ENCODE data around the gene MAP2K2. TPM values are rescaled to one million over a fixed set of nuclear protein-coding genes. Genes with fewer than 3 reads are reported as not detected.

The MAP2K2 gene
- total RNA-seq (2013) = 104 TPM
- polyA plus RNA-seq = 10 to 100 TPM; 30.5 to 94.5 (median 40.2) TPM
- polyA minus RNA-seq = 69.4 and 131 TPM in 2 replicates
- total RNA-seq = 21.8 to 68.7 (median 47.9) reads per million in 11 experiments

- Mint-ChIP-seq H3K9me3 (no peaks in the 10 kb centered on the region), H3K36me3 (peaks cover 8 to 11% of the 10 kb centered on the region in 2 donors), H3K27me3 (ENCODE audit: low read depth in 3 of 3) (peaks cover 0 to 3% (median 0%) of the 10 kb centered on the region in 3 donors), H3K27ac (peak within 1 kb of the TSS in 6 of 7 donors; percentile 60 to 94 (median 86)), H3K4me3 (peak within 1 kb of the TSS; percentile 89 to 90), H3K4me1 (peaks cover 17% of the 10 kb centered on the region)
- Histone ChIP-seq H3K79me2 (ENCODE audit: insufficient read depth, low read length) (peaks cover 44% of the 10 kb centered on the region), H3K27ac (ENCODE audit: low read depth in 1 of 2, low read length in 2 of 2) (peak within 1 kb of the TSS in 1 of 2 donors; percentile 75), H3K4me1 (ENCODE audit: control insufficient read depth in 1 of 2, insufficient read depth in 2 of 2, low read length in 2 of 2) (peaks cover 17 to 19% of the 10 kb centered on the region in 2 donors), H3K9ac (ENCODE audit: insufficient read depth, low read length, poor library complexity, severe bottlenecking) (peak within 1 kb of the TSS; percentile 93), H3K4me3 (replicated peaks in 1 of 3; ENCODE audit: low read depth in 2 of 3, low read length in 3 of 3) (peak within 1 kb of the TSS; percentile 59 to 95 (median 81)), H3K36me3 (replicated peaks in 1 of 2; ENCODE audit: control insufficient read depth in 1 of 2, insufficient read depth in 2 of 2, low read length in 2 of 2) (peaks cover 6 to 18% of the 10 kb centered on the region in 2 donors), H4K20me1 (ENCODE audit: insufficient read depth, low read length) (peaks cover 41% of the 10 kb centered on the region), H3K4me2 (replicated peaks; ENCODE audit: extremely low read depth, low read length, poor library complexity, severe bottlenecking) (peak within 1 kb of the TSS; percentile 91), H2AFZ (ENCODE audit: insufficient read depth, low read depth, low read length, poor library complexity, severe bottlenecking) (peak within 1 kb of the TSS; percentile 94), H3K9me3 (replicated peaks in 1 of 2; ENCODE audit: control insufficient read depth in 1 of 2, insufficient read depth in 1 of 2, low read length in 2 of 2) (no peaks in the 10 kb centered on the region), H3K27me3 (ENCODE audit: control insufficient read depth in 2 of 2, insufficient read depth in 2 of 2, low read length in 2 of 2) (no peaks in the 10 kb centered on the region)
- peak; percentile 91 to 94 (median 93) for DNase-seq
- WGBS (ENCODE audit: insufficient coverage) = under 1% methylated on average over 90 of the region's 102 CpGs
- intact Hi-C loops (cut with micrococcal nuclease) = loop anchor here (5.0 to 10.0 kb wide), 2 partner anchors 57 to 119 kb away; partner anchors contain the start of genes PIAS4 (in 1 of the 2) and ZBTB7A (in 1 of the 2)
- TF ChIP-seq, protein P1, sequence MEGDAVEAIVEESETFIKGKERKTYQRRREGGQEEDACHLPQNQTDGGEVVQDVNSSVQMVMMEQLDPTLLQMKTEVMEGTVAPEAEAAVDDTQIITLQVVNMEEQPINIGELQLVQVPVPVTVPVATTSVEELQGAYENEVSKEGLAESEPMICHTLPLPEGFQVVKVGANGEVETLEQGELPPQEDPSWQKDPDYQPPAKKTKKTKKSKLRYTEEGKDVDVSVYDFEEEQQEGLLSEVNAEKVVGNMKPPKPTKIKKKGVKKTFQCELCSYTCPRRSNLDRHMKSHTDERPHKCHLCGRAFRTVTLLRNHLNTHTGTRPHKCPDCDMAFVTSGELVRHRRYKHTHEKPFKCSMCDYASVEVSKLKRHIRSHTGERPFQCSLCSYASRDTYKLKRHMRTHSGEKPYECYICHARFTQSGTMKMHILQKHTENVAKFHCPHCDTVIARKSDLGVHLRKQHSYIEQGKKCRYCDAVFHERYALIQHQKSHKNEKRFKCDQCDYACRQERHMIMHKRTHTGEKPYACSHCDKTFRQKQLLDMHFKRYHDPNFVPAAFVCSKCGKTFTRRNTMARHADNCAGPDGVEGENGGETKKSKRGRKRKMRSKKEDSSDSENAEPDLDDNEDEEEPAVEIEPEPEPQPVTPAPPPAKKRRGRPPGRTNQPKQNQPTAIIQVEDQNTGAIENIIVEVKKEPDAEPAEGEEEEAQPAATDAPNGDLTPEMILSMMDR (IDR thresholded peaks at IDR 0.05) = no peak
These were observed at the start of gene MAP2K2 for GRCh38 chr19:4123615-4124568. TSS of gene MAP2K2 (minus strand) at chr19:4124122. CDS start at chr19:4123875, 247 bp downstream.

GRCh38 chr19:4172861-4173473 lies 49.0 kb upstream of the MAP2K2 start:
- peak in 1 of 3 donors; percentile 2 for DNase-seq
- WGBS (ENCODE audit: insufficient coverage) = 8% methylated on average over 35 of the region's 45 CpGs
- no peak overlapping the region for H3K27ac ChIP-seq (ENCODE audit: low read depth in 1 of 2, low read length in 2 of 2)
- peak overlapping the region in 1 of 2 donors; percentile 55 for H3K4me3 Mint-ChIP-seq
- H3K9me3 Mint-ChIP-seq = no peaks in the 10 kb centered on the region
- peaks cover 14 to 29% of the 10 kb centered on the region in 2 donors for H3K36me3 Mint-ChIP-seq
- H2AFZ ChIP-seq (ENCODE audit: insufficient read depth, low read depth, low read length, poor library complexity, severe bottlenecking) = no peak overlapping the region
- peaks cover 9 to 27% (median 21%) of the 10 kb centered on the region in 3 donors for H3K27me3 Mint-ChIP-seq (ENCODE audit: low read depth in 3 of 3)
- H3K36me3 ChIP-seq (replicated peaks in 1 of 2; ENCODE audit: control insufficient read depth in 1 of 2, insufficient read depth in 2 of 2, low read length in 2 of 2) = peaks cover 20 to 26% of the 10 kb centered on the region in 2 donors
- H3K9ac ChIP-seq (ENCODE audit: insufficient read depth, low read length, poor library complexity, severe bottlenecking) = no peak overlapping the region
- H3K4me3 ChIP-seq (replicated peaks in 1 of 3; ENCODE audit: low read depth in 2 of 3, low read length in 3 of 3) = no peak overlapping the region
- H3K4me2 ChIP-seq (replicated peaks; ENCODE audit: extremely low read depth, low read length, poor library complexity, severe bottlenecking) = no peak overlapping the region
- H3K27me3 ChIP-seq (ENCODE audit: control insufficient read depth in 2 of 2, insufficient read depth in 2 of 2, low read length in 2 of 2) = peaks cover 0 to 9% of the 10 kb centered on the region in 2 donors
- peaks cover 21% of the 10 kb centered on the region for H4K20me1 ChIP-seq (ENCODE audit: insufficient read depth, low read length)
- intact Hi-C loops (cut with micrococcal nuclease) = no loop called here
- no peaks in the 10 kb centered on the region for H3K4me1 Mint-ChIP-seq
- no peaks in the 10 kb centered on the region for H3K4me1 ChIP-seq (ENCODE audit: control insufficient read depth in 1 of 2, insufficient read depth in 2 of 2, low read length in 2 of 2)
- H3K79me2 ChIP-seq (ENCODE audit: insufficient read depth, low read length) = no peaks in the 10 kb centered on the region
- H3K9me3 ChIP-seq (replicated peaks in 1 of 2; ENCODE audit: control insufficient read depth in 1 of 2, insufficient read depth in 1 of 2, low read length in 2 of 2) = no peaks in the 10 kb centered on the region
- TF ChIP-seq, protein P1 (IDR thresholded peaks at IDR 0.05) = no peak
- H3K27ac Mint-ChIP-seq = no peak overlapping the region

All from CD14-positive monocyte (primary cell).